ENCODE results near the gene TMIGD1.
"Not testable (repeated sequence)": the region's sequence is repeated elsewhere in the genome, so short reads cannot be mapped to it uniquely, and the experiment has no call there.

Gene TMIGD1

GRCh38 chr17:30343796-30344195 is 9.9 kb upstream of the TMIGD1 start:
- no peaks in the 10 kb centered on the region for H3K36me3 ChIP-seq (ENCODE audit: low read depth)
- H3K4me3 ChIP-seq (ENCODE audit: severe bottlenecking), result no peak overlapping the region
- no peaks in the 10 kb centered on the region for H3K9me3 ChIP-seq (ENCODE audit: severe bottlenecking)
- no peak overlapping the region for H3K27ac ChIP-seq (ENCODE audit: poor library complexity, severe bottlenecking)
- DNase-seq (ENCODE audit: low spot score) (no peak), ATAC-seq (ENCODE audit: low read depth) (no peak)
- peaks cover 29% of the 10 kb centered on the region for H3K4me1 ChIP-seq (ENCODE audit: insufficient read depth, poor library complexity, severe bottlenecking)
- no peaks in the 10 kb centered on the region for H3K27me3 ChIP-seq (ENCODE audit: insufficient read depth, poor library complexity, severe bottlenecking)
- no peak for TF ChIP-seq CTCF (IDR thresholded peaks at IDR 0.05; ENCODE audit: poor library complexity, severe bottlenecking)

- not testable (repeated sequence) for ATAC-seq (ENCODE audit: low read depth); DNase-seq (ENCODE audit: low spot score); H3K4me3 ChIP-seq (ENCODE audit: severe bottlenecking); H3K36me3 ChIP-seq (ENCODE audit: low read depth); H3K27me3 ChIP-seq (ENCODE audit: insufficient read depth, poor library complexity, severe bottlenecking); H3K27ac ChIP-seq (ENCODE audit: poor library complexity, severe bottlenecking); H3K9me3 ChIP-seq (ENCODE audit: severe bottlenecking)
- peaks cover 29% of the 10 kb centered on the region for H3K4me1 ChIP-seq (ENCODE audit: insufficient read depth, poor library complexity, severe bottlenecking)
Observed at GRCh38 chr17:30343244-30343643, 9.4 kb upstream of the TMIGD1 start.

GRCh38 chr17:30341703-30342249 is 7.9 kb upstream of the TMIGD1 start:
- Histone ChIP-seq H3K9me3 (ENCODE audit: severe bottlenecking) (no peaks in the 10 kb centered on the region), H3K4me1 (ENCODE audit: insufficient read depth, poor library complexity, severe bottlenecking) (peaks cover 29% of the 10 kb centered on the region), H3K4me3 (ENCODE audit: severe bottlenecking) (no peak overlapping the region), H3K27me3 (ENCODE audit: insufficient read depth, poor library complexity, severe bottlenecking) (no peaks in the 10 kb centered on the region), H3K27ac (ENCODE audit: poor library complexity, severe bottlenecking) (no peak overlapping the region), H3K36me3 (ENCODE audit: low read depth) (no peaks in the 10 kb centered on the region)
- no peak for TF ChIP-seq CTCF (IDR thresholded peaks at IDR 0.05; ENCODE audit: poor library complexity, severe bottlenecking)
- ATAC-seq (ENCODE audit: low read depth) (no peak), DNase-seq (ENCODE audit: low spot score) (no peak)

GRCh38 chr17:30340801-30341356 is 7.0 kb upstream of the TMIGD1 start:
- Histone ChIP-seq H3K4me1 (ENCODE audit: insufficient read depth, poor library complexity, severe bottlenecking) (peaks cover 28% of the 10 kb centered on the region), H3K27me3 (ENCODE audit: insufficient read depth, poor library complexity, severe bottlenecking) (no peaks in the 10 kb centered on the region), H3K4me3 (ENCODE audit: severe bottlenecking) (no peak overlapping the region), H3K27ac (ENCODE audit: poor library complexity, severe bottlenecking) (peak overlapping the region; percentile 53), H3K9me3 (ENCODE audit: severe bottlenecking) (no peaks in the 10 kb centered on the region), H3K36me3 (ENCODE audit: low read depth) (no peaks in the 10 kb centered on the region)
- DNase-seq (ENCODE audit: low spot score) (no peak), ATAC-seq (ENCODE audit: low read depth) (no peak)
- TF ChIP-seq CTCF (IDR thresholded peaks at IDR 0.05; ENCODE audit: poor library complexity, severe bottlenecking), result no peak

GRCh38 chr17:30339086-30339485 is 5.2 kb upstream of the TMIGD1 start:
- H3K9me3 ChIP-seq (ENCODE audit: severe bottlenecking), result no peaks in the 10 kb centered on the region

More at GRCh38 chr17:30339086-30339485, 5.2 kb upstream of the TMIGD1 start:
- Histone ChIP-seq H3K4me1 (ENCODE audit: insufficient read depth, poor library complexity, severe bottlenecking) (peaks cover 10% of the 10 kb centered on the region), H3K36me3 (ENCODE audit: low read depth) (no peaks in the 10 kb centered on the region), H3K27me3 (ENCODE audit: insufficient read depth, poor library complexity, severe bottlenecking) (no peaks in the 10 kb centered on the region), H3K27ac (ENCODE audit: poor library complexity, severe bottlenecking) (no peak overlapping the region), H3K4me3 (ENCODE audit: severe bottlenecking) (no peak overlapping the region)
- no peak for DNase-seq (ENCODE audit: low spot score)
- ATAC-seq (ENCODE audit: low read depth), result no peak
- no peak for TF ChIP-seq CTCF (IDR thresholded peaks at IDR 0.05; ENCODE audit: poor library complexity, severe bottlenecking)

All from RWPE2 (cell line).